A172 (cell line): Measurements from ENCODE around the gene SLC2A5. TPM values are rescaled to one million over a fixed set of nuclear protein-coding genes. Genes with fewer than 3 reads are reported as not detected.
"Not testable (repeated sequence)": the region's sequence is repeated elsewhere in the genome, so short reads cannot be mapped to it uniquely, and the experiment has no call there.

ENCODE experiments used
- DNase-seq: peaks from one replicate; pipeline ENCODE4 v3.0.0-alpha.2; 2015; ENCODE audit warnings: low spot score
- total RNA-seq: library from RNA; depleted of rRNA; stranded (reverse); fragments of >200 nt; shearing (Covaris generic); gene quantifications from 2 replicates; pipeline ENCODE4 v1.2.3, GENCODE V29; 2014

SLC2A5 gene
- total RNA-seq, 1 experiment from 2014 or later = not detected

DNA sequence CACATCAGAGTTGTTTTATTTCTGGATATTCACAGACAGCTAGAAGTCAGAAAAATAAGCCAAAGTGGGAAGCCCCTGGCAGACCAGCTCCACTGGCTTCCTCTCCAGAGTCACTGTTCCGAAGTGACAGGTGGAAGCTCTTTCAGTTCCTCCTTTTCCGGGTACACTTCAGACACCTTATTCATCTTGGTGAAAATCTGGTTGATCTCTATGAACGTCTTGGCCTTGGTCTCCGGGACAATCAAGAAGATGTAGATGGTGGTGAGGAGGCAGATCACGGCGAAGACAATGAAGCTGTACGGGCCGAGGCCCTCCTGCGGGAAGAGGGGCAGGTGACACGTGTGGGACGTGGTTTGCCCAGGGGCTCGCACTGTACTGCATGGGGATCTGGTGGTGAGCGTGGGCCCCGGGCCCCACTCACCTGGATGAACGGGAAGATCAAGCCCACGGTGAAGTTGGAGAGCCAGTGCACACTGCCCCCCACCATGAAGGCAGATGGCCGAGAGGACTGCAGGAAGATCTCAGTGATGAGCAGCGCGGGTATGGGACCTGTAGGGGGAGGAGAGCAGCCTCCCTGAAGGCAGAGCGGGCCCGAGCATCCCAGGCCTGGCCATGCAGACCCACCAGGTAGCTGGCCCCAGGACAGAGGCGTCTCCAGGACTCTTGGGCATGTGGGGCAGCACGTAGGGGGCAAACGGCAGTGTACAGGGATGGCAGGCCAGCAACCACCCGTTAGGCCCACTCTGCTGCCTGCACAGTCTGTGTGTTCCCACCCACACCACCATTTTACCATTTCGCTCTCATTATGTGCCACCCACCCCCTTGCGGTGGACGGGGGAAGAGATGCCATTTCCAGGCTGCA is 31.7 kb downstream of the SLC2A5 start:
- no peak for DNase-seq

DNA sequence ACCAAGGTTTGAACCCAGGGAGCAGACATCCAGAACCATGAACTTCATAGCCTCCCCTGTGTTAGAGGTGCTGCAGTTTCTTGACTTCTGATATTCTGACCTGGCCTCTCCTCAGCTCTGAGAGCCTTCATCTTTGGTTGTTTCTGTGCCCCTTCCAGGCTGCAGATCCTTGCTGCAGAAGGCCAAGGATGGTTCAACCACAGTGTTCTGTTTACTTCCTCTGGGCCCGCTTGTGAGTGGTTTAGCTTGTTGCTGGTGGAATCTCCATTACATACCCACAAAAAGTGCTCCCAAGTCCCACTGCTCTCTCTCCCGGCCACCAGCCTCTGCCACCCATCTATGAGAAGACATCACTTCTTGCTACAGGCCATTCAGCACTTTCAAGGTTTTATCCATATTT is 34.2 kb downstream of the SLC2A5 start:
- DNase-seq = no peak

GRCh38 chr1:9033363-9033762 is 36.1 kb downstream of the SLC2A5 start:
- no peak for DNase-seq

DNA sequence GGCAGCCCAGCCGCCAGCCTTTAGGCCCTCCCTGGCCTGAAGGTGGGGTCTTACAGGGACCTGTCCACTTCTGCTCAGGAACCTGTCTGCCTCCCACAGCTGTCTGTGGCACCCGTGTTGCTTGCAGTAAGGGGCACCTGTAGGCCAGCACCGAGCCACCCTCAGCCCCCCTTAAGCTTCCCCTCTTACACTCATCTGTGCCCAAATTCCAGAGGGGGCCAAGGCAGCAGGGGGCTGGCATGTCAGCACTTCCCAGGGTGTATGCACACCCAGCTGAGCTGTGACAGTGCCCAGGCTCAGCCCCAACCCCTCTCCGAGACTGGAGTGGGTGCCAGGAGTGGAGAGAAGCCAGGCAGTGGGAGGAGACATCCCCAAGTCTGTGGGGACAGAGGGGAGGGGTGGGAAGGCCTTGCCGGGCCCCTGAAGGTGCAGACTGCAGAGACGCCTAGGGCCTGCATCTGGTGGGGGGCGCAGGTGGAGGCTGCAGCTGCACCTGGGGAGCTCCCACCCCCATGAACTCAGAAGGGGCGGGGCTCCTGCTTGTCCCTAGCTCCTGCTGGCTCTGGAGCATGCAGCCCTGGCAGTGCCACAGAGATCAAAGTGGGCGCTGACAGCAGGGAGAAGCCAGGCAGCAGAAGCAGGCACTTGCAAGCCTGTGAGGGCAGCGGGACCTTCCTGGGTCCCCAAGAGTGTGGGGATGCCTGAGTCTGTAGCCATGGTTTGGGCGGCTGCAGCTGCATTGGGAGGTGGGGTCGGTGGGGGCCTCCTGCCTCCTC is 37.8 kb downstream of the SLC2A5 start:
- no peak for DNase-seq

DNA sequence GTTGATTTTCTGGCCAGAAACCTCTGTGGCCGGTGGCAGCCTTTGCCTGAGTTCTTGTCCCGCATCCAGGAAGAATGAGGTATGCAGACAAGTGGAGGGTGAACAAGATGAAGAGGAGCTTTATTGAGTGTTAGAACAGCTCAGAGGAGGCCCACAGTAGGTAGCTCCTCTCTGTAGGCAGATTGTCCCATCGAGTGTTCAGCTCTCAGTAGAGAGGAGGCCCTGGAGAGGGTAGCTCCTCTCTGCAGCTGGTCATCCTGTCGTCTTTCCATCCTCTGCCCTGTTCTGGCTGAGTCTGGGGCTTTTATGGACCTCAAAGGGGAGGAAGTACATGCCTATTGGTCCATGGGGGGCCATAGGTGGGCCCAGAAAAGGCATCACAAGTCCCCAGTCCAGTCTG is 38.4 kb downstream of the SLC2A5 start:
- not testable (repeated sequence) for DNase-seq

- DNase-seq = no peak
These were observed 40.3 kb downstream of the SLC2A5 start for GRCh38 chr1:9028921-9029705.

GRCh38 chr1:9027307-9027706 is 42.1 kb downstream of the SLC2A5 start:
- DNase-seq = no peak

DNA sequence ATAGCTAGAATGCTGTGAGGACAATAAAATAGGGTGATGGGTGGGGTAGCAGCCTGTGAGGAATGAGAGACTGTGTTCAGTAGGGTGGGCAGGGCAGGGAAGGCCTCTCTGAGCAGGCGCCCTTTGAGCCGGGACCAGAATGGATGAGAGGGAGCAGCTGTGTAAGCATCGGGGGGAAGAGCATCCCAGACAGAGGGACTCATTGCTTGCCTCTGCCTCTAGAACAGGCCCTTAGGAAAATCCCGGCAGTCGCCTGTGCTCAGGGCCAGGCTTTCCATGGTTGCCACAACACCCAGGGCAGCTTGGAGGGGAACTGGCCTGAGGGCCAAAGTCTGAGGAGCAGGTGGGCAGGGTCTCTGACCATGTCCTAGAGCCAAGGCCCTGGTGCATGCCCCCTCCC is 44.0 kb downstream of the SLC2A5 start:
- DNase-seq = no peak

DNA sequence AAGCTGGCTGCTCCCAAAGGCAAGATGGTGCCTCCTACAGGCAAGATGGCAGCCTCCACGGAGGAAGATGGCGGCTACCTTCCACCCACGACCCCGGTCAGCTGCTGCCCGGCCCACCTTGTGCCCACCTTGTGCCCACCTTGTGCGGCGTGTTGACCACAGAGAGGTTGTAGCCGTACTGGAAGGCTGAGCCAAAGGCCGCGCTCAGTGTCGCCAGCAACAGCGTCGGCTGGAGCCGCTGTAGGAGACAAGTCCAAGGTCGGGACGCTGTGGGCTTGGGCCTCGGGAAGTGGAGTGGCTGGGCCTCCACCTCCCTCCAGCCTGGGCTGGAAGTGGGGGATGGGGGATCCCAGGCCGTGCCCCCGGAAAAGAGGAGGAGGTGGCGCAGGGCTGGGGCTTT is 44.6 kb downstream of the SLC2A5 start:
- no peak for DNase-seq

- DNase-seq = no peak
These were observed 46.7 kb downstream of the SLC2A5 start for GRCh38 chr1:9022773-9023172.

GRCh38 chr1:9022026-9022738 is 47.3 kb downstream of the SLC2A5 start:
- DNase-seq = not testable (repeated sequence)

DNA sequence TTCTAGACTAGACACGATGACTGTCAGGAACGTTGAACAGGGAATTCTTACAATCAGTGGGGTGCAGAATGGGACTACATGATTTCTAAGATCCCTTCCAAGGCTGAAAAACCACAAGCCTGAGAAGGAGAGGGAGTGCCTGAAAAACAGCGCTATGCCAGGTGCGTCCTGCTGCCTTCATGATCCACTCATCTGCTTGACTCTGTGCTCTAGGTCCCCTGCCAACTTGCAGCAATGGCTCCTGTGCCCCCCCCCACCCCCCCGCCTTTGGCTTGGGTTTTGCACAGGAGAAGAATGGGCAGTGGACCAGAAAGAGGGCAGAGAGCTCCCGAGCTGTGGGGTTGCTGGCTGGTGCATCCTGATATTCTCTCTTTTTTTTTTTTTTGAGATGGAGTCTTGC is 49.1 kb downstream of the SLC2A5 start:
- DNase-seq = no peak

- no peak for DNase-seq
These were observed 49.5 kb downstream of the SLC2A5 start for GRCh38 chr1:9019896-9020295.

DNA sequence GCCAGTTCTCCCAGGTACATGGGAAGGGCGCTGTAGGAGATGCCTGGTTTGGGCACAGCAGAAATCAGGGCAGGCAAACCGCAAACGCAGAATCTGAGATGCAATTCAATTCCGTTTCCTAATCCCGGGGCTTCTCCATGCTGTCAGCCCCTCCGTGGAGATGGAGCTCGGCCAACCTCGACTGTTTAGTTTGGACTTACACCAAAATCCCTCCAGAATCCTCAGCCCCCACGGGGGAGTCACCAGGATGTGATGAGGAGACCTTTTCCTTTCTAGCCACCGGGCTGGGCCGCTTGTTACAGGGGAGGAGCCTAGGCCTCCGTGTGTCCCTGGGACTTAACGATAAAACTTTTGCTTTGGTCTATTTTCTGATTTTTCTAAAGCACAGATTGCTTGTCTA is 51.1 kb downstream of the SLC2A5 start:
- DNase-seq = no peak

DNA sequence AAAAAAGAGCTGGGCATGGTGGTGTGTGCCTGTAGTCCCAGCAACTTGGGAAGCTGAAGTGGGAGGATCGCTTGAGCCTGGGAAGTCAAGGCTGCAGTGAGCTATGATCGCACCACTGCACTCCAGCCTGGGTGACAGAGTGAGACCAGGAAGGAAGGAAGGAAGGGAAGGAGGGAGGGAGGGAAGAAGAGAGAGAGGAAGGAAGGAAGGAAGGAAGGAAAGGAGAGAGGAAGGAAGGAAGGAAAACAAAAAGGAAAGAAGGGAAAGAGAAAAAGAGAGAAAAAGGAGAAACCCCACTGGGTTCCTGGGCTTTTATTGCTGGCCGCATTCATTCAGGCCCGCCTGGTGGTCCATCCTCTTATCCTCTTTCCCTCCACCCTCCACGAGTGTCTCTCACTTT is 53.0 kb downstream of the SLC2A5 start:
- no peak for DNase-seq

- DNase-seq = no peak
These were observed 54.7 kb downstream of the SLC2A5 start for GRCh38 chr1:9014475-9015375.

DNA sequence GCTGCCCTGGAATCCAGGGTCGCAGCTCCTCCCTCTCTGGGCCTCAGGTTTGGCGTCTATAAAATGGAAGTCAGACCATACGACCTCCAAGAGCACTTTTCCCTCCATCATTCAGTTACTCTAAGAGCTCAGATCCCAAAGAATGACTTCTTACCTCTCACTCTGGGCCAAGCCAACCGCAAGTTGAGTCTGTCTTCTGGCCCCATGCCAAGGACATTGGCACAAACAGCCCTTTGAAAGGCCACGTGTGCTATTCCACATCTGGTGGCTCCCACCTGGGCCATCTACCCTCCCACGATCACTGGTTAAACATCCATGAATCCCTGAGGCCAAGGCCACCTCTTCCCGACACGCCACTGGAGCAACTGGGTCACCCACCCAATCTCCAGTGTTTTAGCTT is 55.6 kb downstream of the SLC2A5 start:
- no peak for DNase-seq

- no peak for DNase-seq
These were observed 58.6 kb downstream of the SLC2A5 start for GRCh38 chr1:9010781-9011323.

GRCh38 chr1:9009438-9010370 is 59.7 kb downstream of the SLC2A5 start:
- DNase-seq = no peak
